ENCODE measurements around the gene SRCAP.
"Not testable (repeated sequence)": the region's sequence is repeated elsewhere in the genome, so short reads cannot be mapped to it uniquely, and the experiment has no call there.

Gene SRCAP

DNA sequence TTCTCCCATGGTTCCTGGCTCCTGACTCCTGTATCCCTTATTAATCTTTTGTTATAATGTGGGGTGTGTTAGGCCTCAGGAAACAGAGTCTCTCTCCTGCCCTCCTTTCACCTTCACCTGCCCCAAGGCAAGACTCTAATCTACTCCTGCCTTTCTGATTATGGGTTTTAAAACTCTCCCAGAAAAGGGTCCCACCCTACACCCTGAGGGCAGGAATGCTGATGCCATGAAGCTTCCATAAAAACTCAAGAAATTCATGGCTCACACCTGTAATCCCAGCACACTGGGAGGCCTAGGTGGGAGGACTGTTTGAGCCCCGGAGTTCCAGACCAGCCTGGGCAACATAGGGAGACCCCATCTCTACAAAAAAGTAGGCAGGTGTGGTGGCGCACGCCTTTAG, 18.6 kb upstream of the SRCAP start:
- Histone ChIP-seq H3K4me3 (ENCODE audit: low read depth in 1 of 2, low read length in 2 of 2) (no peak overlapping the region), H3K27ac (ENCODE audit: low read length) (no peak overlapping the region)

DNA sequence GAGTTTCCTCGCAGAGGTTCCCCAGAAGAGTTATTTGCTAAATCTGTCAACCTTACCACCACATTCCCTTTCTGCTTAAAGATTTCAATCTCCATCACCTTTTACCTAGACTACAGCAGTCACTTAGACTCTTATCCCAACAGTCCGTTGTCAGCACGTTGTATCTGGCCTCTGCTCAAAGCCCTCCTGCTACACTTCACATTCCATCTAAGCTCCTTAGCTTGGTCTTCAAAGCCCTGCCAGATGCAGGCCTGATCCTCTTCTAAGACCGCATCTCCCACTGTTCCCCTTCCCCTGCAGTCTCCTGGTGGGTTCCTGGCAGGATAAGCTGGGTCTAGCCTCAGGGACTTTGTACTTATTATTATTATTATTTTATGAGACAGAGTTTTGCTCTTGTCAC, 10.3 kb upstream of the SRCAP start:
- Histone ChIP-seq H3K27ac (ENCODE audit: low read length) (no peak overlapping the region), H3K27me3 (ENCODE audit: low read depth, low read length) (no peaks in the 10 kb centered on the region), H3K4me1 (ENCODE audit: control insufficient read depth in 1 of 2, insufficient read depth in 2 of 2, low read length in 2 of 2) (peaks cover 0 to 2% of the 10 kb centered on the region in 2 donors), H3K9me3 (ENCODE audit: control insufficient read depth in 1 of 2, low read length in 2 of 2) (no peaks in the 10 kb centered on the region), H3K36me3 (ENCODE audit: control insufficient read depth in 1 of 2, insufficient read depth in 2 of 2, low read length in 2 of 2) (no peaks in the 10 kb centered on the region), H3K4me3 (ENCODE audit: low read depth in 1 of 2, low read length in 2 of 2) (no peak overlapping the region)

More for the DNA sequence above, 18.6 kb upstream of the SRCAP start:
- H3K27me3 ChIP-seq (ENCODE audit: low read depth, low read length), result no peaks in the 10 kb centered on the region
- H3K9me3 ChIP-seq (ENCODE audit: control insufficient read depth in 1 of 2, low read length in 2 of 2), result no peaks in the 10 kb centered on the region
- no peaks in the 10 kb centered on the region for H3K36me3 ChIP-seq (ENCODE audit: control insufficient read depth in 1 of 2, insufficient read depth in 2 of 2, low read length in 2 of 2)
- H3K4me1 ChIP-seq (ENCODE audit: control insufficient read depth in 1 of 2, insufficient read depth in 2 of 2, low read length in 2 of 2), result no peaks in the 10 kb centered on the region

DNA sequence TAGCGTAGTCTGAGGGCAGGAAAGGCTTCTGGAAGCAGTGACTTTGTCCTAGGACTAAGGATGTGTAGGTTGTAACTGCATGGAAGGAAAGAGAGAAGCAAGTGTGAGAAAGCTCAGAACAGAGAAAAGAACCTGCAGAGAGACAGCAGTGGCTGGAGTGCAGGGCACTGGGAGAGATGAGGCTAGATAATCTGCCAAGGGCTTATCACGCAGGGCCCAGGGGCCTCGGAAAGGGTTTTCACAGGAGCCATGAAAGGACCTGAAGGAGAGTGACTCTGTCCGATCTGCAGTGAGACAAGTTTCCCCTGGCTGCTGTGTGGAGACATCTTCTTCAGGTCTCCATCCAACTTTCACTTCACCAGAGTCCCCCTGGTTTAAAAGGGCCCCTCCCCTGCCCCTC, 7.1 kb upstream of the SRCAP start:
- Histone ChIP-seq H3K27me3 (ENCODE audit: low read depth, low read length) (no peaks in the 10 kb centered on the region), H3K4me1 (ENCODE audit: control insufficient read depth in 1 of 2, insufficient read depth in 2 of 2, low read length in 2 of 2) (peaks cover 0 to 3% of the 10 kb centered on the region in 2 donors), H3K4me3 (ENCODE audit: low read depth in 1 of 2, low read length in 2 of 2) (no peak overlapping the region), H3K27ac (ENCODE audit: low read length) (no peak overlapping the region), H3K9me3 (ENCODE audit: control insufficient read depth in 1 of 2, low read length in 2 of 2) (no peaks in the 10 kb centered on the region), H3K36me3 (ENCODE audit: control insufficient read depth in 1 of 2, insufficient read depth in 2 of 2, low read length in 2 of 2) (no peaks in the 10 kb centered on the region)

DNA sequence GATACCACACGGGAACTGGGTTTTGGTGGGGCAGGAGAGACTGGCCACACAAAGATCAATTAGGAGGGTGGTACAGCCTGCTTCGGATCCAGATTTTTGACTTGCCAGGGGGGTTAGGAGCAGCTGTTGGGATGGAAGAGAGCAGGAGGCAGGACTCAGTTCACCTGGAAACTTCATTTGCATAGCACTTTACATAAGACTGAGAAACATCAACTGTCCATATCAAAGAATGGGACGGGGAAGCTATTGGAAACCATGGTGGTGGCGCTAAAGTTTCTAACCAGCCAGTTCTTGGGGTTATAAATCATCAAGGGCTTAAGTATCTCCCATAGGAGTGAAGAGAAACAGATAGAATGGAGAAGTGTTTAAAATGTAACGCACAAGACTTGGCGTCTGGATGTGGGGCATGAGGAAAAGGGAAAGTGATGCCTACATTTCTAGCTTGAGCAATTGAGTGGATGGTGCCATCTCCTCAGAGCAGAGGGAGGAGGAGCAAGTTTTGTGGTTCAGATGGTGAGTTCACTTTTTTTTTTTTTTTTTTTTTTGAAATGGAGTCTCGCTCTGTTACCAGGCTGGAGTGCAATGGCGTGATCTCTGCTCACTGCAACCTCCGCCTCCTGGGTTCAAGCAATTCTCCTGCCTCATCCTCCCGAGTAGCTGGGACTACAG, 6.4 kb upstream of the SRCAP start:
- H3K27ac ChIP-seq (ENCODE audit: low read length), result no peak overlapping the region
- H3K4me1 ChIP-seq (ENCODE audit: control insufficient read depth in 1 of 2, insufficient read depth in 2 of 2, low read length in 2 of 2), result peaks cover 0 to 5% of the 10 kb centered on the region in 2 donors
- no peaks in the 10 kb centered on the region for H3K9me3 ChIP-seq (ENCODE audit: control insufficient read depth in 1 of 2, low read length in 2 of 2)
- H3K36me3 ChIP-seq (ENCODE audit: control insufficient read depth in 1 of 2, insufficient read depth in 2 of 2, low read length in 2 of 2), result no peaks in the 10 kb centered on the region
- H3K4me3 ChIP-seq (ENCODE audit: low read depth in 1 of 2, low read length in 2 of 2), result no peak overlapping the region
- H3K27me3 ChIP-seq (ENCODE audit: low read depth, low read length), result no peaks in the 10 kb centered on the region

DNA sequence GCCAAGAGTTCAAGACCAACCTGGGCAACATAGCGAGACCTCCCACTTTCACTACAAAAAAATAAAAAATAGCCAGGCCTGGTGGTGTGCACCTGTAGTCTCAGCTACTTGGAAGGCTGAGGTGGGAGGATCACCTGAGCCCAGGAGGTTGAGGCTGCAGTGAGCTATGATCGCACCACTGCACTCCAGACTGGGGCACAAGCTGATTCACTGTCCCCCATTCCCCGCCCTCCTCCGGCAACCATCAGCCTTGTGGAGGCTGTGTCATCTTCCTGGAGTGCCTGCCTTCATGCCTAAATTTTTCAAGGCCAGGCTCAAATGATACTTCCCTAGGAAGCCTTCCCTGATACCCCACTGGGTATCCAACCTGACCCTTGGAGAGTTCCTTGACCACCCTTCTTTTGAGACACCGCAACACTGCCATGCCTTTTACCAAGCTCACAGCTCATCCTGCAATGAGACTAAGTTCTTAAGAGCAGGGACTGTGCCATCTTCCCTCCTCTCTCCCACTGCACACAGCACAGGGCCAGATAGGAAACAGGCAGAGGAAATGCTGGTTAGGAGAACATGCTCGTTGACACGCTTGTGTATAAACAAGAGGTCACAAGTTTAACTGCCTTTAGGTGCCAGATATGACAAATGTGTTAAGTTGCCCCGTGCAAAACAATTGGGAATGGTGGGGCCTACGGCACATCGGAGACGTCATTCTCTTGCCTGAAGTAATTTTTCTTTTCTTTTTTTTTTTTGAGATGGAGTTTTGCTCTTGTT, 3.9 kb upstream of the SRCAP start:
- no peaks in the 10 kb centered on the region for H3K9me3 ChIP-seq (ENCODE audit: control insufficient read depth in 1 of 2, low read length in 2 of 2)

DNA sequence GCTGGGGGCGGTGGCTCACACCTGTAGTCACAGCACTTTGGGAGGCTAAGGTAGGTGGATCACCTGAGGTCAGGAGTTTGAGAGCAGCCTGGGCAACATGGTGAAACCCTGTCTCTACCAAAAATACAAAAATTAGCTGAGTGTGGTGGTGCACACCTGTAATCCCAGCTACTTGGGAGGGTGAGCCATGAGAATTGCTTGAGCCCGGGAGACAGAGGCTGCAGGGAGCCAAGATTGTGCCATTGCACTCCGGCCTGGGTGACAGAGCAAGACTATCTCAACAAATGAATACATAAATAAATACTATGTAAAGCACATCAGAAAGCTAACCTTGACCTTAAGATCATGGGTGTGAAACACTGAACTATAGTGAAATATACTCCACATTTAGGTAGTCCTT, 2.3 kb upstream of the SRCAP start:
- peaks cover 6 to 21% of the 10 kb centered on the region in 2 donors for H3K36me3 ChIP-seq (ENCODE audit: control insufficient read depth in 1 of 2, insufficient read depth in 2 of 2, low read length in 2 of 2)
- H3K4me3 ChIP-seq (ENCODE audit: low read depth in 1 of 2, low read length in 2 of 2); H3K27ac ChIP-seq (ENCODE audit: low read length); H3K9me3 ChIP-seq (ENCODE audit: control insufficient read depth in 1 of 2, low read length in 2 of 2); H3K27me3 ChIP-seq (ENCODE audit: low read depth, low read length): not testable (repeated sequence)
- H3K4me1 ChIP-seq (ENCODE audit: control insufficient read depth in 1 of 2, insufficient read depth in 2 of 2, low read length in 2 of 2), result peaks cover 12 to 17% of the 10 kb centered on the region in 2 donors

More for the DNA sequence above, 3.9 kb upstream of the SRCAP start:
- Histone ChIP-seq H3K27me3 (ENCODE audit: low read depth, low read length) (no peaks in the 10 kb centered on the region), H3K4me1 (ENCODE audit: control insufficient read depth in 1 of 2, insufficient read depth in 2 of 2, low read length in 2 of 2) (peaks cover 9 to 11% of the 10 kb centered on the region in 2 donors), H3K27ac (ENCODE audit: low read length) (no peak overlapping the region), H3K36me3 (ENCODE audit: control insufficient read depth in 1 of 2, insufficient read depth in 2 of 2, low read length in 2 of 2) (peaks cover 4 to 8% of the 10 kb centered on the region in 2 donors), H3K4me3 (ENCODE audit: low read depth in 1 of 2, low read length in 2 of 2) (no peak overlapping the region)

DNA sequence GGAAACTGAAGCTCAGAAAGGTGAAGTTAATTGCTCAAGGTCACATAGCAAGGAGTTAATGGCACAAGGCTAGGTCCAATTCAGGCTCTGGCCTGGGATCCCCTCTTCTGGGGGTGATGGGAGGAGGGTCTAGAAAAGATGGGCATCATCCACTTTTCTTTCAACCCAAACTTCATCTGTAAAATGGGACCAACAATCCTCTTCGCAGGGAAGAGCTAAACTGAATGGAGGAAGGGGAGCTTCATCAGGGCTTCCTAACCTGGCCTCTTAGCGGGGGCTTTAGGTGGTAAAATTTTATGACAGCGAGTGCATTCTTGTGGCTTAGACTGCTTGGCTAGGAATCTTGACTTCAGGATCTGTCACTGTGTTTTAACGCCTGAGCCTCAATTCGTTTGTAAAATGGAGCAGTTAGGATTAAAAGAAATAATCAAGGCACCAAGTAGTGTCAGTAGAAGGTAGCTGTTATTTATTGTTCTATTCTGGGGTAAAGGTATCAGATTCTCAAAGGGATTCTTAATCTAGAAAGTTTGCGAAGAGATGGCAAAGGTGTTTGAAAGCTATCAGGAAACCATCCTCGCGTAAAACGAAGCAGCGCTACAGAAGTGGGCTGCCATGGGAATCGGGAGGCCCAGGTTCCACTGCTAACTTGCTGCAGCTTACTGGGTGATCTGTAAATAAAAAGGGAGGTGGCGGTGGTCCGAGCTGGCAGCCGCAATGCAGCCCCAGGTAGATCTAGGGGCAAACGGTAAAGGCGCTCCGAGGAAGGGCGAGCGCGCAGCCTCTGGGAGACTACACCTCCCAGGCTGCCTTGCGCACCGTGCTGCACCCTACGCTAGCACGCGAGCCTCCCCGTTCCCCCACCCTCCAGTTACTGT, 1.5 kb upstream of the SRCAP start:
- Histone ChIP-seq H3K4me3 (ENCODE audit: low read depth in 1 of 2, low read length in 2 of 2) (peak overlapping the region; percentile 66 to 87), H3K4me1 (ENCODE audit: control insufficient read depth in 1 of 2, insufficient read depth in 2 of 2, low read length in 2 of 2) (peaks cover 12 to 17% of the 10 kb centered on the region in 2 donors), H3K36me3 (ENCODE audit: control insufficient read depth in 1 of 2, insufficient read depth in 2 of 2, low read length in 2 of 2) (peaks cover 6 to 22% of the 10 kb centered on the region in 2 donors), H3K27me3 (ENCODE audit: low read depth, low read length) (no peaks in the 10 kb centered on the region), H3K27ac (ENCODE audit: low read length) (peak overlapping the region; percentile 93), H3K9me3 (ENCODE audit: control insufficient read depth in 1 of 2, low read length in 2 of 2) (no peaks in the 10 kb centered on the region)

DNA sequence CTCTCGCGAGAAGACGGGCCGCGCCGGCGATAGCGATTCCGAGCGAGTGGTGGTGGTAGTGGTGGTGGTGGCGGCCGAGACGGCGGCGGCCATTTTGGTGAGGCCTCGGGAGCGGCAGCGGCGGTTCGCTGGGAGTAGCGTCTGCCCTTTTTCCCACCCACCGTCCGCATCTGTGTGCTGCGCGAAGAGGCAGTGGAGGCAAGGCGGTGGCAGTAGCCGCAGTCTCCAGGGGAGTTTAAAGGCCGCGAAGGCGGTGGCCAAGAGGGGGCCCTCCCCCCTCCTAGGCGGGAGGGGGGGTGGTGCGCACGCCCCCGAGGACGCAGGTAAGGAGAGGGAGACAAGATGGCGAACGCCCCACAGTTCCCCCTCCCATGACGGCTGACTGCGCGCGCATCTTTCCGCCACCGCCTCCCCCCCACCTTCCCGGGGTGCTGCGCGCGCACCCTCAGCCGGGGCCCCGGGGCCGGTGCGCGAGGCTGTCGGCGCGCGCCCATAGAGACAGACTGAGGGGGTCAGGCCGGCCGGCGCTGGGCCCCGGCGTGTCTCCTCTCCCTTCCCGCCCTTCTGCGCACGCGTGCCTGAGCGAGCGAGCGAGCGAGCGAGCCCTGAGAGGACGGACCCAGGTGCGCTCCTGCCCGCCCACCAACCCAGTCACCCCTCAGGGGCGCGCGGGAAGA, 694 bp upstream of the SRCAP start:
- H3K9me3 ChIP-seq (ENCODE audit: control insufficient read depth in 1 of 2, low read length in 2 of 2), result no peaks in the 10 kb centered on the region
- H3K4me3 ChIP-seq (ENCODE audit: low read depth in 1 of 2, low read length in 2 of 2), result peak overlapping the region; percentile 77 to 87
- peaks cover 6 to 26% of the 10 kb centered on the region in 2 donors for H3K36me3 ChIP-seq (ENCODE audit: control insufficient read depth in 1 of 2, insufficient read depth in 2 of 2, low read length in 2 of 2)
- H3K4me1 ChIP-seq (ENCODE audit: control insufficient read depth in 1 of 2, insufficient read depth in 2 of 2, low read length in 2 of 2), result peaks cover 12 to 17% of the 10 kb centered on the region in 2 donors
- H3K27ac ChIP-seq (ENCODE audit: low read length), result peak overlapping the region; percentile 93
- no peaks in the 10 kb centered on the region for H3K27me3 ChIP-seq (ENCODE audit: low read depth, low read length)

DNA sequence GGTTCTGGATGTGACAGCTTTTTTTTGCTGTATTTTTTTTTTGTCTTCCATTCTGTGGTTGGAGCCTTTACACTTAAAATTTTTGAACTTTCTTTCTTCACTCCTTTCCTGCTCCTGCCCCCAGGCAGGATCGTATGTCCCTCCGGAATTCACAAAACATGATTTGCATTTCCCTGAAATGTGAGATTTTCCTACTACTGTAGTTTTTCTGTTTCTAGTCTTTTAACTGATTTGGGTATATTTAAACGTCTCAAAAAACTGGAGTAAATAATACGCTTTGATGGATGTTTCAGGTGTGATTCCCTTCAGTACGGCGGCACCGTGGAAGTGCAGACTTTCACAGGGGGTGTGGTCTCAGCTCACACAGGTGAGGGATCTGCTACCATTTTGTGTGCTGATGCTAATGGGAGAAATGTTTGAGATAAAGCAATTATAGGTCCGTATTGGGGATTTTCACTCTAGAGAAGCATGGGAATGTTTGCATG, 686 bp downstream of the SRCAP start:
- no peaks in the 10 kb centered on the region for H3K27me3 ChIP-seq (ENCODE audit: low read depth, low read length)
- no peaks in the 10 kb centered on the region for H3K9me3 ChIP-seq (ENCODE audit: control insufficient read depth in 1 of 2, low read length in 2 of 2)
- H3K27ac ChIP-seq (ENCODE audit: low read length), result peak overlapping the region; percentile 93
- peak overlapping the region; percentile 77 to 87 for H3K4me3 ChIP-seq (ENCODE audit: low read depth in 1 of 2, low read length in 2 of 2)
- H3K4me1 ChIP-seq (ENCODE audit: control insufficient read depth in 1 of 2, insufficient read depth in 2 of 2, low read length in 2 of 2), result peaks cover 9 to 17% of the 10 kb centered on the region in 2 donors
- peaks cover 15 to 39% of the 10 kb centered on the region in 2 donors for H3K36me3 ChIP-seq (ENCODE audit: control insufficient read depth in 1 of 2, insufficient read depth in 2 of 2, low read length in 2 of 2)

DNA sequence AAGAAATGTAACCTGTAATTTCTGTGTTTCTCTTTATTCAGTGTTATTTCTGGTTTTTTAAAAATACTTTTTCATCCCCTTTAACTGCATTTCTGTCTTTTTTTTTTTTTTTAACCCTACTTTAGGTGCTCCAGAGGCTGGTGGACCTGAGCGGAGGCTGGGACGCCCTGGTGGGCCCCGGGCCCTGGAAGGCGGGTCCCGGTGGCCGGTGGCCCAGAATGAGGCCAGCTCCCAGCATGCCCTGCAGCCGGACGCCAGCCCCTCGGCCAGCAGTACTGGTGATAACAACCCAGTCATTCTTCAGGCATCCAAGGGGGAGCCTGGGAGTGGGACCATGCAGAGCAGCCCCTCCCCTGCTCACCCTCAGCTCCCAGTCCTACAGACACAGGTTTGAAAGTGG, 1.5 kb downstream of the SRCAP start:
- Histone ChIP-seq H3K27me3 (ENCODE audit: low read depth, low read length) (no peaks in the 10 kb centered on the region), H3K4me1 (ENCODE audit: control insufficient read depth in 1 of 2, insufficient read depth in 2 of 2, low read length in 2 of 2) (peaks cover 9 to 17% of the 10 kb centered on the region in 2 donors), H3K27ac (ENCODE audit: low read length) (no peak overlapping the region), H3K36me3 (ENCODE audit: control insufficient read depth in 1 of 2, insufficient read depth in 2 of 2, low read length in 2 of 2) (peaks cover 19 to 46% of the 10 kb centered on the region in 2 donors), H3K4me3 (ENCODE audit: low read depth in 1 of 2, low read length in 2 of 2) (no peak overlapping the region), H3K9me3 (ENCODE audit: control insufficient read depth in 1 of 2, low read length in 2 of 2) (no peaks in the 10 kb centered on the region)

All from muscle layer of duodenum (tissue), 2 donors.